Measurements from ENCODE around the gene PLA2R1.

PLA2R1 gene

DNA sequence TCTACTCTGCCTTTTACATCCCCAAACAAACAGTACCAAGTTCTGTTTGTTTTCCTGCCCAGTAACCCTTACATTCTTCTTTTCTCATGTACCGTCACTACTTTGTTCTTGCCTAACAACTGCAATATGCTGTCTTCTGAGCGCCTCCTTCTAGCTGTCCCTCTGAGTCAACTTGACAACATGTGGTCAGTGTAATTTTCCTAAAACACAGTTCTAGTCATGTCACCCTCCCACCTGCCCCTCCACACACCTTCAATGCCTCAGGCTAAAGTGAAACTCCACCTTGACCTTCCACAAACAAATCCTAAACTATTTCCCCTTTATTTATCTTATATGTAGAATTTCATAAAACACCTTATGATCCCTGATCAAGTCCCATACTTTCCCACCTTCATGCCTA lies 139.9 kb downstream of the PLA2R1 start:
- no peak for DNase-seq

DNA sequence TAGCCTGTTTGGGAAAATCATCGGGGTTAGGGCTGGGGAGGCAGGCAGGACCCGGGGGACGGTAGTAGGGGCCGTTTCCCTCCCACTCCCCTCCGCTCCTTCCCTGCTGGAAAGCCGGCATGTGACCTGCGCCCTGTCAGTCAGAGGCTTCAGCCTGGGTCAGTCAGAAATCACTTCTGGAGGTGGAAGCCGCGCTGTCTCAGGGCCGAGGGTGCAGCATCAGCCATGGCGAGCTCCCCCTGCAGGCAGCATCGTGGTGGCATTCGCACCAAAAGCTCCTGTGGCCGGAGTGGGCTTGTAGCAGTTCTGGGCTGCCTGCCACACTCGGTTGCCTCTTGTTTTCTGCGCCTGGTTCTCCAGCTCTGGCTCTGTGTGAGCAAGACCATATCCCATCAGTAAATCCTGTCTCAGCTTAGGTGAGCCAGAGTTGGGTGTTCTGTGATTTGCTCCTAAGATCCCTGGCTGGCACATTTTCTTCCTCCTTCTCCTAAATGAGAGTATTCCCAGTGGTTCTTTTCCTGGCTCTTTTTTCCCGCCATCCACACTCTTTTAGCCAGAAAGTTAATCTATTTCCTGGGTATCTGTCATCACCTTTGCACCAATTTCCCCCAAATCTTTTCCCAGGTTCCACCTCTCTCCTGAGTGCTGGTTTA lies 140.5 kb downstream of the PLA2R1 start:
- DNase-seq, result peak; percentile 64 to 72

DNA sequence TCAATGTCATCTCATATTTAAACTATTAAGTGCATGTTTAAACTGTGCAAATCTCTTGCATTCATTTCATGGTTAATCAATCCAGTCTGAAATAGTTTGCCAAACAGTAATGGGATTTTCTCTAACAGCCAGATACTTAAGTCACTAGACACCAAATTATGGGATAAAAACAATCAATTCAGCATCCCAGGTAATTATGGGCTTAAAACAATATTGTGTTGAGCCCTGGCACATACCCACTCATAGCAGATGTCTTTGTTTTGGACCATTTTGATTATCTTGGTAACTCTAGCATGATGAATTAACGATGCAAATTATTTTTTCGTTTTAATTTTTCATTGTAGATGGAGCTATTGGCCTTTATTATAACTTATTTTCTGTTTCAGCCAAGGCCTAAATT lies 145.9 kb downstream of the PLA2R1 start:
- no peak for DNase-seq

DNA sequence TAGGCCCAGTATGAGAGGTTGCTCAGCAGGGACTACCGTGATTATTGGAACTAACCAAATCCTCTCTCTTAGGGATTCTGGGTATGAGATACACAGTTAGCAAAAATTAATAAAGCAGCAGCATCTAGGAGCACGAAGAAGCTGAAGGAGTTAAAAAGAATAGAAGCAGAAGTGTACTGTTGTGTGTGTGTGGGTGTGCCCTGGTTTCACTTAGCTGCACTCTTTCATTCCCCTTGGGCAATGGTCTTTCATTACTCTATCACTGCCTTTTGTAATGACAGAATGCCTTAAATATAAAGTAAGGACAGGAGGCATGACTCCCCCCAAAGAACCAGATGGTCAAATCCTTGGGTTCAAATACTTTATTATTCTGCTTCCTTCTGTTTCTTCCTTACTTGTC lies 148.5 kb downstream of the PLA2R1 start:
- no peak for DNase-seq

DNA sequence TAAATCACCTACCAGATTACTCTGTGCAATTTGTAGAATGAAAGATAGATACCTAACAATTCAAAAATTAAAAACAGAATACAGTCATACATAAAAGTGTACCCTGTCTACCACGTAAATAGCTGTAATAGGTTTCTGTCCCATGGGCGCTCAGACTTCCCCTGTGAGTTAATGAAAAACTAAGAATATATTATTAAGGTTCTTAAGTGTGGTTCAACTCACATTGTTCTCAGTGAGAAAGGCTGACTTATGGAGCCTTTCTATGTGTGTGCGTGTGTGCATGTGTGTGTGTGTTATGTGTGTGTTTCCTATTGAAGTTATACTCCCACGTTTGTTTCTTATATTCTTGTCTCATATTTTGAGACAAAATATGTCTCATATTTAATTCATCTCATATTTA lies 149.8 kb downstream of the PLA2R1 start:
- DNase-seq, result no peak

DNA sequence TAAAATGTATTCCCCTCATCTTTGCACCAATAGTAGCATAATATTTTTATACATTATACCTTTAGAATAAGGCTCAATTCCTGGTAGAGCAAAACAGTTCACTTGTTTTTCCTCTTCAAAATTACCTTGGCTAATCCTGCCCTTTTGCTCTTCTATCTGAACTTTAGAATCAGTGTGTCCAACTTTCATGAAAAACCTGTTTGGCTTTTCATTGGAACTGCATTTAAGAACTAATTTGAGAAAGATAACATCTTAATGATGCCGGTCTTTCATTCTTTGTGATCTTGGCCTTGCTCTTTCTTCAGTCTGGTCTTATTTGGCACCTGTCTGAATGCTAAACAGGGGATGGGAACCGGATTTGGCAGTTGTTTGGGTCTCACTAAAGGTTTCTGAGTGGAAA lies 151.5 kb downstream of the PLA2R1 start:
- no peak for DNase-seq

DNA sequence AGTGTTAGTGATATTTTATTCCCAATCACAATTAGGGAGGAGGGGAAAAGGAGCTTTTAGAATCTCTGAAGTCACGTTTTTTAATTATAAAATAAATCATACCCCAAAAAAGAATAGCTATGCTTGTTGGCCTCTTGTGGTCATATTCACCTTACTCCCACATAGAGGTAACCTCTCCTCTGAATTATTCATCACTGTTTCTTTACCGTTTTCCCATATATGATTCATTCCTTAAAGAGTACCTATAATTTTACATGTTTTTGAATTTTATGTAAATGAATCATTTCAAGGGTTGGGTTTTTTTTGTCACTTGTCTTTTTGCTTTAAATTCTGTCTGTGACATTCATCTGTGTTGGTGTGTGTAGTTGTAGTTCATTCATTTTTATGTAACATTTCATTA lies 153.8 kb downstream of the PLA2R1 start:
- DNase-seq, result no peak

DNA sequence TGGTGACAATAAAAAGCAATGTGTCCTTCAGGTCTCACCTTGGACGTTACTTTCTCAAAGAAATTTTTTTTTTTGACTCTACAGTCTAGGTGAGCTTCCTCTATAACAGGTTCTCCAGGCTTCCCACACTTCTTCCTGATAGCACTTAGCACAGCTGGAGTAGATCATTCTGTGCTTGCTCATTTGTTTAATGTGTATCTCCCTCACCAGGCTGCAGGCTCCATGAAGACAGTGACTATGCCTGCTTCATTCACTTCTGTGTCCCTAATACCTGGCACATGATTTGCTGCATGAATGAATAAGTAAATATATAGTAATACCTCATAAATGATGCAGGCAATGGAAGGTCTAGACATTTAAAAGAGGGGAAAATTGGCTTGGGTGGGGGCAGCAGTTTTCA lies 154.5 kb downstream of the PLA2R1 start:
- DNase-seq, result no peak

DNA sequence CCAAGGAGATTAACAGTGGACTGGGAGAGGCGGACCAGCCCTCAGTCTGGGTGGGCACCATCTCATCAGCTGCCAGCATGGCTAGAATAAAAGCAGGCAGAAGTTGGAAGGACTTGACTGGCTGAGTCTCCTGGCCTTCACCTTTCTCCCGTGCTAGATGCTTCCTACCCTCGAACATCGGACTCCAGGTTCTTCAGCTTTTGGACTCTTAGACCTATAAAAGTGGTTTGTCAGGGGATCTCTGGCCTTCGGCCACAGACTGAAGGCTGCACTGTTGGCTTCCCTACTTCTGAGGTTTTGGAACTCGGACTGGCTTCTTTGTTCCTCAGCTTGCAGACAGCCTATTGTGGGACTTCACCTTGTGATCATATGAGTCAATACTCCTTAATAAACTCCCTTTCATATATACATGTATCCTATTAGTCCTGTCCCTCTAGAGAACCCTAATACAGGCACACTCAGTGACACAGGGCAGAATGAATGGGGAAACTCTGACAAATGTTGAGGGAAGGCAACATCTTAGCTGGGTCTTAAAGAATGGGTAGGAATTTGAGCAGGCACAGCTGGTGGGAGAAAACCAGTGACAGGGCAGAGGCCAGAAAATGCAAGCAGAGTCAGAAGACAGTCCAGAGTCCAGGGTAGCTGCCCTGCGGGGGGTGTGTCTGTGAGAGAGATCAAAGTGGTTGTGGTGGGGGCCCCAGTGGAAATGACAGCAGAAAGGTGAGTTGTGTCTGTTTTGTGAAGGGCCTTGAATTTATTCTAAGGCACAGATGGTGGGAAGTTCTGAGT lies 156.3 kb downstream of the PLA2R1 start:
- no peak for DNase-seq

DNA sequence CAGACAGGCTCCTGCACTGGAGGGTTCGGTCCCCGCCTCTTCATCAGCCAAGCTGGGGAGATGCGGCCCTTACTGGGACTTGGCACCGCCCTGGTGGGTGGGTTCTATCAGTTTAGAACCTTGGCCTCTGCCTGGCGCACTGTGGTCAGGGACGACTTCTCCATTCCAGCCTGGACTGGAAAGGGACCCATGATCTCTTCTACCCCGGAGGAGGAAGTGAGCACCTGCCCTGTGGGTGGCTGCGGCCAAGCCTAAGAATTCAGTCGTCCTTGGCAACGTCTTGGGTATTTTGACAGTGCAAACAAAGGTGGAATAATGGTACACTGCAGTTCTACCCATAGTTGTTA lies 157.5 kb downstream of the PLA2R1 start:
- no peak for DNase-seq

DNA sequence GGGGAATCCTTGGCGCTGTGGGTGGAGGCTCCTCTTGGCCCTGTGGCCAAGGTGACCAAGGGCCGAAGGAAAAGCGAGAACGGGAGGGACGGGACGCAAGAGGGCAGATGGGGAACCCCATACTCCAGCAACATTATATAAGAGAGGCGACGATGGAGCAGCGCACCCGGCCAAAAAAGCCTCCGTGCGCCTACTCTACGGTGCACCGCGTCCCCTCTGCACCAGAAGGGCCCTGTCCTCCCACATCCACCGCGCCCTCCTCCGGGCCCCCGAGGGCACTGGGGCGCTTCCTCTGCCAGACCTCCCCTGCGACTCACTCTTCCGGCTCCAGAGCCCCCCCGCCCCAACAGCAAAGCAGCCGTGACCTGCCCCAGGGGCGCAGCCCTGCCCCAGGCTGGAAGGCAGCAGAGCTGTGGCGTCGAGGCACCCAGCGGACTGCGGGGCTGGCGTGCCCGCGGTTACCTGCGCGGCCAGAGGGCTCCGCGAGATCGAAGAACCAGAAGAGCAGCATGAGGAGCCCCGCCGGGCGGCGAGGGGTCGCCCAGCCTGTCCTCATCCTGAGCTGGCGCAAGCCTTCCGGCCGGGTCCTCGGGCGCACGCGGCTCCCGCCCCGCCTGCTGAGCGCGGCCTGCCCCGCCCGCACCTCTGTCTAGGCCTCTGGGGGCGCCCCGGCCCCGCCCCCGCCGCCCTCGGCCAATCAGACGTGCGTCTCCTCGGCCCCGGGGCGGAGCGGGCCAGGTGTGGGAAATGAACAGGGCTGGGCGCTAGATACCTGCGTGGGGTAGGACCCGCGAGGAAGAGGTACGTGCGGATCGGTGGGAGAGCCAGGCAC lies 158.1 kb downstream of the PLA2R1 start, which contains the start of gene LY75:
TSS of gene LY75 (minus strand) at position 630 of the 832 bp plus-strand sequence.
- DNase-seq, result peak; percentile 76 to 81

DNA sequence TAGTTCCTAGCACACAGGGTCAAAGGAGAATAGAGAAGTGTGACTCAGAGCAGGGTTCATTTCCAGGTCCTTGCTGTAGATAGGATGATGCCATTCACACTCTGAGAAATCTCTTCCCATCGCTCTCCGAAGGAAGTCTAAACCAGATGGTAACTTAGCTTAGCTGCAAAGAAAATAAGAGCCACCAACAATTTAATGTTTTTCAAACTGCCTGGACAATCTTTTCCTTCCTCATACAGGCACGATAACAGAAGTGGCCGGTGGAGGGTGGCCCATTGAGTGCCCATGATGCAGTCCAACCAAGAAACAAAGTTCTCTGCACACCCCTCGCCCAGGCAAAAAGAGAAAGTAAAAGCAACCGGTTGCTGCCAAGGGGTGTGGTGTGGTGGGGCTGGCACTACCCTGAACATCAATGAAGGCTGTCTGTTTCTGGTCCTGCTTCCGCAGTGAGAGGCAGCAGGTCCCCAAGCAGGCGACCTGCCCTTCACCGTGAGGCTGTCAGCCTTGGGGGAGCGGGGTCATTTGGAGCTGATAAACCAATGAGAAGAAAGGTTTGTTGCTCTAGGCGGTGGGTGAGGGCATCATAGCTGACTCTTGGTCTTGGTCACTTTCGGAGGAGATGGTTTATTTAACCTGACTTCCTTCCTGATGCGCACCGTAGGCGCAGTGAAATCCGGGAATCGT lies 158.8 kb downstream of the PLA2R1 start:
- DNase-seq, result peak; percentile 50 to 55

DNA sequence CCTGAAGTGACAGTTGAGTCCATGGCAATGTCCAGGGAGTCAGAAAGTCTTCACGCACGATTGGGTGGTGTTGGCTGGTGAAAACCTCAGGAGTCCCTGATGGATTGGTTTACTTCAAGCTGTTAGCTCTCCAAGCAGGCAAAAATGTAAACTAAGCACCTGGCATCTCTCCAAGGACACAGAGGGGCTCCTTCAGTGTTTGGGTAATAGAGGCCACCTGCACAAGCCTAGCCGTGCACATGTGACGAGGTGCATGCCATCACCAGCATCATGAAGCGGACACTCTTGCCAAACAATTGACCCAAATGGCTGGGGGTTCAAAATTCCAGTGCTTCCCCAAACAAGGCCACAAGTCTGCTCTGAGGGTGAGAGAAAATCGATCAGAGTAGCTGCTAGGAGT lies 159.7 kb downstream of the PLA2R1 start:
- DNase-seq, result no peak

DNA sequence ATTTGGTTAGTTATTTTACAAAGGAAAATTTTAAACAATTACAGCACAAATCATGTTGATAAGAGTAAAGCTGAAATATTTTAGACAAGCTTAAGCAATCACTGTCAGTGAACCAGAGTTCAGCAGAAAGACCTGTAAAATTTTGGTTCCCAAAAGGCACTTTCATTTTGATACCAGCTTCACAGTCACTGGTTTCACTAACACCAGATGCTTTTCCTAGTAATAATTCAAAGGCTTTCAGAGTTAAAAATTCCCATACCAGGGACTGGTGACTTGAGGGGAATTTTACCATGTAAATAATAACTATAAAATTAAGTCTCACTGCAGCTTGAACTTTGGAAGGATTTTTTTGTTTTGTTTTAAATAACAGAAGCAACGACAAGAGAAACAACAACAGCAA lies 162.1 kb downstream of the PLA2R1 start:
- DNase-seq, result no peak

DNA sequence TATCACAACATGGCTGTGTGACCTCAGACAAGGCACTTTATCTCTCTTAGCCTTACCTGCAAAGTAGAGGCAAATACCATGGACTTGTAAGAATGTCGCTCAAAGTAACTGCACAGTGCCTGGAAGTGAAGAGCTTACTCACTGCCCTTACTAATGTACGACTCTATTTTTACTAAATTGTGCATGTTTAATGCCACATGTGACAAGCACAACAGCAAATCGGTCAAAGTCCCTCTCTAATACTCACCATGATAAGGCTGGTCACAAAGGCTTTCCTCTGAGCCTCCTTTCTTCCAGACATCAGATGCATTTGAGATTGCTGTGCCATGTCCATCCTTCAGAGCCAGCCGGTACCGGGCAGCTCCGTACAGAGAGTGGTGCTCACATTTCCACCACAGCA lies 164.0 kb downstream of the PLA2R1 start:
- no peak for DNase-seq

DNA sequence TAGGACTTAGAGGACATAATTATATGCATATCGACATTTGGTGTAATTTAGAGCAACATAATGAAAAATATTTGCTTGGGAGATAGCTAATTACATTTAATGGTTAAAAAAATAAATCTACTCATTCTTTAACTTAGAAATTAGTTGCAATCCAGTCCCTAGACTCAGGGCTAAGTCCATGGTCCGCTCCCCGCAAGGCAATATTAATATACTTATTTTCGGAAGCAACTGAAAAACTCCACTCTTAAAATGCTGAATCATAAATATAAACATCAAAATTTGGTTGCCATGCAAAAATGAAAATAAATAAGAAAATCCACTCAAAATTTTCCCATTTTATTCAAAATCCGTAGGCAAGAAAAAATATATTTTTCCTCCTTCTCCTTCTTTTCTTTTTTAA lies 164.7 kb downstream of the PLA2R1 start:
- DNase-seq, result no peak

DNA sequence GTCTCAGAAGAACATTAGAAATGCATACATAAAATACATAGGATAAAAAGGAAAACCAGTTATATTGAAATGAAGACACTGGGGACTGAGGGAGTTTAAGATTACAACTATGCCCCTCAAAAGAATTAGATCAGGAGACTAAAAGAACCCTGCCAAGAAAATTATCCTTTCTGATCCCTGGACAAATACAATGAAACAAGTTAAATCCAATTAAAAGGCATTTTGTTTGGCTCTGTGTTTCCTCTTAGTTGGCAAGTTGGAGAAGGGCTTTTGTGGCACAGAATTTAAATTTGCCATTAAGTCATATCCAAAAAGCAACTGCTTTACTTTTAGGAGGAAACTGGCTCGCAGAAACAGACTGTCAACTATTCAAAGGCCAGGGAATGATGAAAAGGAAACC lies 165.3 kb downstream of the PLA2R1 start:
- DNase-seq, result no peak

DNA sequence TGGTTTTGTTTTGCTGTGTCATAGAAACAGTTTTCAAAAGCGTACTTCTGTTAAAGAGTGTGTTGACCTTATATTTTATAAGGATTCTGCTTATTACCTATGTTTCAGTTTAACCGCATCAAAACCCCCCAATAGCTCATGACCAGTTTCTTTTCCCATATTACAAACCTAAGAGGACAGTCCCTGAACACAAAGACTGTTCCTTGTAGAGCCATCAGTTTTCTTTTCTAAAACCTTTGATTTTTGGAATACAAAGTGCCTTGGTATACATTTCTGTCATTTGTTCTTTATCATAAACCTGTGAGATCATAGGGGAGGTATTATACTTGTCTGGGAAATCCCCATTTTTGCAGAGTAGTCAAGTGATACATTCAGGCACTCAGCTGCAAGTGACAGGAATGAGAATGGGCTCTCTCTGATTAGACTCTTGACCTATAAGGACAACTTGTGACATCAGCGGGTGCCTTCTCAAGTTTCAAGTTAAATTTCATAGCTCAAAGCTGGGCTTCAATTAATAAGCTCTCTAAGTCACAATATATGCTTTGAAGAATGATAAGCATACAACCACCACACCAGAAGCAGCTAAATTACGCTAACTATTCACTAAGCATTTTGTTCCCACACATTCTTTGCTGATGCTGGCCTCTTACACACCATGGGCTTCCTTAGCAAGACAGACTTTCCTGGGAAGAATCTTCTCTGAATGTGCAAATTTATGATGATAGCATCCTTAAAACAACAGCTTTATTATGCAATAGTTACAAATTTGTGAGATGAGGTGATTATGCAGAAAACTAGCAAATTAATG lies 167.0 kb downstream of the PLA2R1 start:
- no peak for DNase-seq

DNA sequence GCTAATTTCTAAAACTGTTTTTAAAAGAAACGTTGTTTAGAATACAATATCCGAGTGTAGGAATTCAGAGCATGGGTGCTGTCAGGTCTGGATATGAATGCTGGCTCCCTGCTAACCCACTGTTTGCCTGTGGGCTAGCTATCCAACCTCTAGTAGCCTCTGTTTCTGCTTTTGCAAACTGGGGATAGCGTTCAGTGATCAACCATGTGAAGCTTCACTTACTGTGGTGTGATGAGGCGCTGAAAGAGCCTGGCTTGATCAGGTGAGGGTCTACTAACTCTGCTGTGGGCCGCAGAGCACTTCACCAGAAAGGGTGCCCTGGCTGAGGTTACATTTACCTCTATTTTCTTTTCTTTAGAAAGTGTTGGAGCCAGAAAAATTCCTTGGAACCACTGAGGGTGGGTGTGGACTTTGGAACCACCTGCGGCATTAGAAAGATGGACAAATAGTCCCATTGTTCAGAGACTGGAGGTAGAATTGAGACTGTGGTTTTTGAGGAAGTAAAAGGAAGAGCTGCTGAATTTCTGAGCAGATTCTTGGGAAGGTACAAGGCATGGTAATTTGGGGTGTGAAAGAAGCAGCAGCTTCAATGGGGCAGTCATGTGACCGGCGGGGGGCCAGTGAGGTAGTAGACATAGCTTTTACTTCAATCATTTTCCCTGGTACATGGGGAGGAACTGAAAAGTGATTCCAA lies 168.1 kb downstream of the PLA2R1 start:
- no peak for DNase-seq

DNA sequence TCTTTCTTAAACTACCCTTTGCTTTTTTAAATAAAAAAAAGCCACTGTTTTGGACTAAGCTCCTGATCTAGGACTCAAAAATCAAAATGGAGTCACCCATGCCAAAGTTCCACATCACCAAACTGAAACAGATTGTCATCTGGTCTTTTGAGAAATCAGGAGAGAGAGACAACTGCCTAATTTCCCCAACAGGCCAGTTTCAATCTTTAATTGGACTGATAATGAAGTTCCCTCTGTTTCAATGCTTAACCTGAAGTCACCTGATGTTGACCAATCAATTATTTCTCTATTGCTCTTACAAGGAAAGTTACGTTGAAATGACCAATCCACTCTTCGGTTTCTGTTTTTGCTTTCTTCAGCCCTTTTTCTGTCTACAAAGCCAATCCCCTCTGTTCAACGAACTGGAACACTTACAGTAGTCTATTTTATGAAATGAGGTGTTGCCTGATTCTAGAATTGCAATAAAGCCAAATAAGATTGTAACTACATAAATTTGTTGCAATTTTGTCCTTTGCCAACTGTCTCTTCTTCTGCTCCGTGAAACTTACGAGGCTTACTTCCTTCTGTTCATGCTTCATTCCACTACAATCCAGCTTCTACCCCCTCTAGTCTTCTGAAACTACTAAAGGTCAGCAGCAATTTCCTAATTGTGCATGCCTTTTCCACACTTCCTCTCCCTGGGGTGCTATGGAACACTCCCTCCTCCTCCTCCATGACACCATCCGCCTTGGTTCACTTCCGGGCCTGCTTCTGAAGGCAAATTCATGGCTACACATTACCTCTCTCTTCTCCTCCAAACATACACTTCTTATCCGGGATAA lies 169.2 kb downstream of the PLA2R1 start:
- DNase-seq, result no peak

Measured in activated CD4-positive, alpha-beta T cell treated with anti-CD3 and anti-CD28 coated beads, Interleukin-2, amount 50 U/mL, for 4 hours (primary cell).